HT1080 (cell line): ENCODE data around the gene ANKRD33. TPM values are rescaled to one million over a fixed set of nuclear protein-coding genes. Genes with fewer than 3 reads are reported as not detected.

Experiments
- DNase-seq: peaks from one replicate; pipeline ENCODE4 v3.0.0-alpha.2; 2015; ENCODE audit warnings: low read depth
- total RNA-seq: library from RNA; depleted of rRNA; stranded (reverse); fragments of >200 nt; shearing (Covaris generic); gene quantifications from 2 replicates; pipeline ENCODE4 v1.2.3, GENCODE V29; 2014

ANKRD33 gene
- total RNA-seq, 1 experiment from 2014 or later, result not detected

GRCh38 chr12:51901121-51901817 is 13.4 kb downstream of the ANKRD33 start:
- no peak for DNase-seq

DNA sequence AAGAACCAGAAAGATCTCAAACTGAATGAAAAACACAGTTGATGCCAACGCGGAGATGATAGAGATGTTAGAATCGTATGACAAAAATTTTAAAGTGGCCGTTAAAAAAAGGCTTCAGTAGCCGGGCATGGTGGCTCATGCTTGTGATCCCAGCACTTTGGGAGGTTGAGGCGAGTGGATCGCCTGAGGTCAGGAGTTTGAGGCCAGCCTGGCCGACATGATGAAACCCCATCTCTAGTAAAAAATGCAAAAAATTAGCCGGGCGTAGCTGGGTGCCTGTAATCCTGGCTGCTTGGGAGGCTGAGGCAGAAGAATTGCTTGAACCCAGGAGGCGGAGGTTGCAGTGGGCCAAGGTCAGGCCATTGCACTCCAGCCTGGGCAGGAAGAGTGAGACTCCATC is 14.0 kb downstream of the ANKRD33 start:
- DNase-seq, result no peak

- no peak for DNase-seq
Observed at GRCh38 chr12:51904951-51905470, 17.1 kb downstream of the ANKRD33 start.

DNA sequence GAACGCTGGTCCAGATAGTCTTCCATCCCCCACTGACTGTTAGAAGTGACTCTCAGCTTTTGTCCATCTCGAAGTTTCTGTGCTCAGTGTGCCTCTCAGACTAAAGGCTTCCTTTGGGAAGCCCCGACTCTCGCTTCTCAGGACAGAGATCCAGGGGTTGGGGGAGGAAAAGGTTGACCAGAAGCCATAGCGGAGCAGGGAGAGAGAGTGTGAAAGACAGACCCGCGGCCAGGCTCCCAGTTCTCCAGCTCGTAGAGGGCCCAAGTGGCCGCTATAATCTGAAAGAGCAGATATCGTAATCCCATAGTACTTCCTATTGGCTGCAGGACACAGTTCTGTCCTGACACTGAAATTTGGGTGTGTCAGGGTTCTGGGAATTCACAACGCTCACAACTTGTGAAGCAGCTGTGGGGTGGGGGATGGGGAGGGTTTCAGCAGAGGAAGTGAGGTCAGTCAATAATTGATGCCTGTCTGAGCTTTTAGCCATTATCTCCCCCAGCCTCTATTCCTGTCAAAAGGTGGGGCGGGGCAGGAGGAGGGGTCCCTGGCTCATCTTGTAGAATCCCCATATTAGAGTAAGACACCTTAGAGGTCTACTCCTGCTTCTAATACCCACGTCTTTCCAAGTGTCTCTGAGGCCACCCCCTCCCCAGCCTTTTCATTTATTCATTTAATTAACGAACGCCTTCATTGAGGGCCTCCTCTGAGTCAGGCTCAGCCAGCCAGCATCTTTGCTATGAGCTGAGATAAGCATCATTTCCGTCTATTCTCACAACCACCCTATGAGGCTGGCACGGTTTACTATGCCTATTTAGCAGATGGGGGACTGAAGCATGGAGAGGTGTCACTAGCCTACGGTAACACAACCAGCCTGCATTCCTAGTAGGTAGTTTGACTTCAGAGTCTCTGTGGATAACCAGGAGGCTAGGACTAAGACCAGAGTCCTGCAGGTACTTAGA is 17.8 kb downstream of the ANKRD33 start:
- DNase-seq, result no peak

DNA sequence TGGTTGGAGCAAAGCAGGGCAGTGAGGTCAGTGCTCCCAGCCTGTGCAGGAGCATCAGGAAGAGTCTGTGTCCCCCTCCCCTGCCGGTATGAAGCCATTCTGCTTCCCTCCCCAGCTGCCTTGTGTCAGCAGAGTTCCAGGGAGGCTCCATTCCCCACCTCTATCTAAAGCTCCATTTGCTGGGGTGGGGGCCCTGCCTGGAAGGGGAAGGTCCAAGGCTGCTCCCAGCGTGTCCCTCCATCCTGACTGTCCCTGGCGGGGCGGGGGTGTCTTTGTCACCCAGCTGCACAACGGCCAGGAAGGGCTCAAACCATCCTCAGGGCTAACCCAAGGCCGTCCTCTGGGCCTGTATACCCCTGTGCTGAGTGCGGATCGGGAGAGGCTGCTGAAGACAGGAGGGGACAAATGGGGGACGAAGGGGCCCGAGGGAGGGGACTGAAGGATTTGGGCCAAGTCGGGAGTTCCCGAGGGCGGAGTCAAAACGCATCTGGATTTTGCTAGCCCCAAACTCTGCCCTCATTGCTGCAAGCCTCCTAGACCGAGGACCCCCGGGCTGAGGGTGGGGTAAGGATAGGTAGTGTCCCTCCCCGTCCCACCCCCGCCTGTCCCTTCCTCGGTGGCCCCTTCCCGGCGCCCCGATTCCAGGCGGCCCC is 18.7 kb downstream of the ANKRD33 start:
- no peak for DNase-seq

GRCh38 chr12:51907083-51907855 is 19.4 kb downstream of the ANKRD33 start, which contains the start of gene ACVRL1:
TSS of gene ACVRL1 (plus strand) at chr12:51907504. CDS start at chr12:51912475, 4,971 bp downstream.
- no peak for DNase-seq

DNA sequence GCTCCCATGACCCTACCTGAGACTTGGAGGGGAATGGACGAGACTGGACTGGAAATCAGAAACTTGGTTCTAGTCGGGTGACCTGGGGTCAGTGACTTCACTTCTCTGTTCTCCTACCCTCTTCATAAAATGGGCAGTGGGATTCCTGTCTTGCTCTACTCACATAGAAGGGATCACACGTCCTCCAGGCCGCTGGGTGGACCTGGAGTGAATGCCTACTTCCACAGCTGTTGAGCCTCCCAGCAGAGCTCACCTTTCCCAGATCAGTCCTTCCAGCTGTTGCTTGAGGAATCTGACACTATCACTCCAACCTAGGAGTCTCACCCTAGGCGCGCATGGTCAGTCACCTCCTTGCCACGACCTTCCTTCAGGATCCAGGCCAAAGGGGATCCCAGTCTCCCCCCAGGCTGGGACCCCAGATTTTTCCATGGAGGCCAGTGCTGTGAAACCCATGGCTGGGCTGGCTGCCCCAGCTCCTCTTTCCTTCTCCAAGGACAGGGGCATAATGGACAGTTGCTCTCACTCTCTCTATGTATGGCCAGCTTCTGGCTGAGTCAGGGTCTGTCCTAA is 20.0 kb downstream of the ANKRD33 start:
- DNase-seq, result no peak

DNA sequence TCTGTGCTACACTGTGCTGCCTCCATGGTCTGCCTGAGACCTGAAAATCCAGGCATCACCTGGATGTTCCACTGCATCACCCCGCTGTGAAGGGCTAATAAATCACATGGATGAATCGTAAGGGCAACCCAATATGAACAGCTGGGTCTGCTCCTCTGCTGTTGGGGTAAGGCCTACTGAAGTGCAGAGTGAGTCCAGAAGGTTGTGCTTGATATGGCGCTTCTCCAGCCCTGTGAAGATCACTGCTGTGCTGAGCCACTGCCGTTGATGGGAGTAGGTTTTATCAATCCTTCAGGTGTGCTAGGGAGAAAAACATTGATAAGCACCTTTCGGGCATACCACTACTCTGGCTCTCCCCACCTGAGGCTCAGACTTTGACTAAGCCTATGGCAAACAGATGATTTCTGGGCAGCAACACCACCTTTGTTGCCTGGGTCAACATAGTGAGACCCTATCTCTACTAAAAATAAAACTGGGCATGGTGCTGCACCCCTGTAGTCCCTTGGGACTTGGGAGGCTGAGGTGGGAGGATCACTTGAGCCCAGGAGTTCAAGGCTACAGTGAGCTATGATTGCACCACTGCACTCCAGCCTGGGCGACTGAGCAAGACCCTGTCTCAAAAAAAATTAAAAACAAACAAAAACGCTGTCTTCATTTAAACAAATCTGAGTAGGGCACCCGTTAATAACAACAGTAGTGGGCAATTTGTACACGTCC is 21.1 kb downstream of the ANKRD33 start:
- no peak for DNase-seq

GRCh38 chr12:51910168-51910567 is 22.3 kb downstream of the ANKRD33 start:
- no peak for DNase-seq

GRCh38 chr12:51910691-51911090 is 22.8 kb downstream of the ANKRD33 start:
- no peak for DNase-seq

DNA sequence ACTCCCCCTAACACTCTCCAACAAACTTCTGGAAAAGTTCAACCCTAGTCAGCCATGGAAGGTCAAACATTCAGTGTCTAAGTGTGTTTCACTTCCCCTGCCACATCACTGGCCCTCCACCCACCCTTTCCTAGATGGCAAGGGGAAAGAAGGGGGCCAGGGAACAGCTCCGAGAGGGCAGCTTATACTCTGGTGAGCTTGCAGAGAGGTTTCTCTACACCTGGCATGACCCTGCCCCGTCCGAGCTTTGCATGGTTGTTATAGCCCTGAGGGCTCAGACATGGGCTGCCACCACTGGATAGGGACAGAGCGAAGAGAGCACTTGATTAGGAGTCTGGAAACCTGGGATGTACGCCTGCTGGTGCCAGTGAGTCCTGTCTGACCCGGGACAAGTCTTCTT is 23.4 kb downstream of the ANKRD33 start:
- no peak for DNase-seq

DNA sequence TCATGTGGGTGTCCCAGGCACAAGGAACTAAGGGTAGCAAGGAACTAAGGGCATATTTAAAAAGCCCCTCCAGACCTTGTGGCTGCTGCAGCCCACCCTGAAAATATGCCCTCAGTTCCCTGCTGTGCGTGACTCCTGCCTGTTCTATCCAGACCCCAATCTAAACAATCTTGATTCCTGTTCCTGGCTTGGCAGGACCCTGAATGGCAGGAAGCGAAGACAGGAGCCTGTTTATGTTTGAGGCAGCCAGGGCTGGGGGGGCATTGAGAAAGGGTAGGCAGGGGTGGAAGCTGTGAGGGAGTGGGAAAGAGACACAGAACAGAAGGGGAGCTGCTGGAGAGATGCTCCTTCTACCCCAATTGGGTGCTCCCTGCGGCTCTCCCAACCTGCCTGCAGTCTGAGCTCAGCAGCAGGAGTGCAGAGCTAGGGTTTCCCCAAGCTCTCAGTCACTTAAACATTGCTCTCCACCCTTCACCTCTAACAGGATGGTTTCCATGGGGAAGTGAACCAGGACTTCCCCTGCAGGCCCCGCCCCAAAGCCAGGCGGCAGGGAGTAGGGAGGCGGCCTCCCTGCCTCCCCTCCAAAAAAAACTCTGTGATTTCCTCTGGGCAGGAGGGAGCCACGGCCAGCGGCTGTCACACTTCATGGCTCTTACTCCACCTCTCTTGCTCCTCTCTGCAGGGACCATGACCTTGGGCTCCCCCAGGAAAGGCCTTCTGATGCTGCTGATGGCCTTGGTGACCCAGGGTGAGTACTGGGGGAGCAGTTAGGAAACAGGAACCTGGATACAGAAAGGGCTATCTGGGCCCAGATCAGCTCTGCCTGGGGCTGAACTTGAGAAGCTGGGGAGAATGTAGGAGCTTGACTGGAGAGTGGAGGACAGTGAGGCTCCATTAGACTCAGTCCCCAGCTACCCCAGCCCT is 24.1 kb downstream of the ANKRD33 start:
- DNase-seq, result peak; percentile 35

DNA sequence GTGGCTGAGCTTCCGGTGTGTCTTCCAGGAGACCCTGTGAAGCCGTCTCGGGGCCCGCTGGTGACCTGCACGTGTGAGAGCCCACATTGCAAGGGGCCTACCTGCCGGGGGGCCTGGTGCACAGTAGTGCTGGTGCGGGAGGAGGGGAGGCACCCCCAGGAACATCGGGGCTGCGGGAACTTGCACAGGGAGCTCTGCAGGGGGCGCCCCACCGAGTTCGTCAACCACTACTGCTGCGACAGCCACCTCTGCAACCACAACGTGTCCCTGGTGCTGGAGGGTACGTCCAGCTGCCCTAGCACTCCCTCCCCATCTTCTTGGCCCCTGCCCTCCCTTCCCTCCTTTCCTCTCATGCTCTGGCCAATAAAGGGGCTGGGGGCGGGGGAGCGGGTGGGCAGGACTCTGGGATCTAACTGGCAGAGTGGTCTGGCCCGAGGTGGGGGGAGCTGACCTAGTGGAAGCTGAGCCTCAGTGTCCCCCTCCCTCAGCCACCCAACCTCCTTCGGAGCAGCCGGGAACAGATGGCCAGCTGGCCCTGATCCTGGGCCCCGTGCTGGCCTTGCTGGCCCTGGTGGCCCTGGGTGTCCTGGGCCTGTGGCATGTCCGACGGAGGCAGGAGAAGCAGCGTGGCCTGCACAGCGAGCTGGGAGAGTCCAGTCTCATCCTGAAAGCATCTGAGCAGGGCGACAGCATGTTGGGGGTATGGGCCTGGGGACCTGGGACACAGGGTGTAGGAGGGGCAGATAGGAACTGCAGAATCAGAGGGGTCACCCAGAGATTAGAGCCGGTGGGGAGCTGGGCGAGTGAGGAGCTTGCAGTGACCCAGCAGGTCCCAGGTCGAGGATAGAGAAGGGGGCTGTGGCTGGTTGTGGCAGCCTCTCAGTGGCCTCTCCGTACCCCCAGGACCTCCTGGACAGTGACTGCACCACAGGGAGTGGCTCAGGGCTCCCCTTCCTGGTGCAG is 25.4 kb downstream of the ANKRD33 start:
- no peak for DNase-seq

- DNase-seq, result no peak
Observed at GRCh38 chr12:51914034-51914923, 26.4 kb downstream of the ANKRD33 start.

DNA sequence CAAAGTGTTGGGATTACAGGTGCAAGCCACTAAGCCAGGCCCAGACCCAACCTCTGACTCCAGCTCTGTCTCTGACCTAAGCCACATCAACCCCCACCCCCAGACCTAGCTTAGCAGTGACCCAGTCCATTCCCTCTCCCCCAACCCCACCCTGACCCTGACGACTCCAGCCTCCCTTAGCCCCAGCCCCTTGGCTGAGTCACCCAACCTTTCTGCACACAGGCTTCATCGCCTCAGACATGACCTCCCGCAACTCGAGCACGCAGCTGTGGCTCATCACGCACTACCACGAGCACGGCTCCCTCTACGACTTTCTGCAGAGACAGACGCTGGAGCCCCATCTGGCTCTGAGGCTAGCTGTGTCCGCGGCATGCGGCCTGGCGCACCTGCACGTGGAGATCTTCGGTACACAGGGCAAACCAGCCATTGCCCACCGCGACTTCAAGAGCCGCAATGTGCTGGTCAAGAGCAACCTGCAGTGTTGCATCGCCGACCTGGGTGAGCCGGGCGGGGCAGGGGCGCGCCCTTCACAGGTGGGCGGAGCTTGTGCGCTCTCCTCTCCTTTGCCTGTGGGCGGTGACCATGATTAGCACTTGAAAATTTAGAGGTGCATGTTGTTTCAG is 27.2 kb downstream of the ANKRD33 start:
- DNase-seq, result no peak

- no peak for DNase-seq
Observed at GRCh38 chr12:51915951-51916350, 28.0 kb downstream of the ANKRD33 start.
